GM20000 (cell line): ENCODE measurements around the gene CPEB1.
A peak's percentile ranks its signal among the peaks of the same experiment; 100 is the strongest.

Source experiments
- DNase-seq: peaks from one replicate; pipeline ENCODE4 v3.0.0; 2012; ENCODE audit warnings: low spot score
- CTCF ChIP-seq: IDR thresholded peaks from 2 replicates; pipeline ENCODE4 v1.5.1; 2012; ENCODE audit warnings: mild to moderate bottlenecking, control low read depth; ENCODE audit errors: extremely low read depth, missing control alignments

CPEB1 gene

GRCh38 chr15:82548700-82549099, 98.5 kb downstream of the CPEB1 start:
- no peak for TF ChIP-seq CTCF
- peak; percentile 33 for DNase-seq

- no peak for TF ChIP-seq CTCF
- no peak for DNase-seq
Measured at GRCh38 chr15:82545478-82545877, 101.7 kb downstream of the CPEB1 start.

- DNase-seq: no peak
- no peak for TF ChIP-seq CTCF
Measured at GRCh38 chr15:82545002-82545401, 102.2 kb downstream of the CPEB1 start.

GRCh38 chr15:82544431-82544830, 102.7 kb downstream of the CPEB1 start:
- TF ChIP-seq CTCF: no peak
- no peak for DNase-seq

- no peak for TF ChIP-seq CTCF
- DNase-seq: no peak
Measured at GRCh38 chr15:82543160-82543559, 104.0 kb downstream of the CPEB1 start.

- no peak for TF ChIP-seq CTCF
Measured at GRCh38 chr15:82540984-82541431, 106.2 kb downstream of the CPEB1 start.

GRCh38 chr15:82540055-82540983, 106.8 kb downstream of the CPEB1 start, which contains the start of gene RPS17:
RPS17 (minus strand) TSS chr15:82540457; CDS start chr15:82540428, 29 bp downstream.
- peak; percentile 99 for DNase-seq
- TF ChIP-seq CTCF: peak; percentile 90

More at GRCh38 chr15:82540984-82541431, 106.2 kb downstream of the CPEB1 start:
- no peak for DNase-seq
